ENCODE measurements around the gene APRT.

DNA sequence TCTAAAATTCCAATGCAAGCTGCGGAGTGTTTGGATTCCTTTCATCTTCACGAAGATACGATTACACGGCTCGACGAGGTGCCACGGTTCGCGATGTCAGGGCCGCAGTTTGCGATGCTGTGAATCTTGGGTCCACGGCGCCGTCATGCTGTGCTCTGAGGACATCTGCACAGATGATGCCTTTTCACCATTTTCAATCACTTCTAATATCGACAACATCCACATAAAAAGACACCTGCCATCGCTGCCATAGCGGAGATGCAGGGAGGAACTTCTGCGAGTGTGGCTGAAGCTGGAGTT is 6.8 kb upstream of the APRT start:
- TF ChIP-seq, protein P1, sequence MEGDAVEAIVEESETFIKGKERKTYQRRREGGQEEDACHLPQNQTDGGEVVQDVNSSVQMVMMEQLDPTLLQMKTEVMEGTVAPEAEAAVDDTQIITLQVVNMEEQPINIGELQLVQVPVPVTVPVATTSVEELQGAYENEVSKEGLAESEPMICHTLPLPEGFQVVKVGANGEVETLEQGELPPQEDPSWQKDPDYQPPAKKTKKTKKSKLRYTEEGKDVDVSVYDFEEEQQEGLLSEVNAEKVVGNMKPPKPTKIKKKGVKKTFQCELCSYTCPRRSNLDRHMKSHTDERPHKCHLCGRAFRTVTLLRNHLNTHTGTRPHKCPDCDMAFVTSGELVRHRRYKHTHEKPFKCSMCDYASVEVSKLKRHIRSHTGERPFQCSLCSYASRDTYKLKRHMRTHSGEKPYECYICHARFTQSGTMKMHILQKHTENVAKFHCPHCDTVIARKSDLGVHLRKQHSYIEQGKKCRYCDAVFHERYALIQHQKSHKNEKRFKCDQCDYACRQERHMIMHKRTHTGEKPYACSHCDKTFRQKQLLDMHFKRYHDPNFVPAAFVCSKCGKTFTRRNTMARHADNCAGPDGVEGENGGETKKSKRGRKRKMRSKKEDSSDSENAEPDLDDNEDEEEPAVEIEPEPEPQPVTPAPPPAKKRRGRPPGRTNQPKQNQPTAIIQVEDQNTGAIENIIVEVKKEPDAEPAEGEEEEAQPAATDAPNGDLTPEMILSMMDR (IDR thresholded peaks at IDR 0.05; ENCODE audit: insufficient read depth, low read length): no peak
- TF ChIP-seq, protein P2, sequence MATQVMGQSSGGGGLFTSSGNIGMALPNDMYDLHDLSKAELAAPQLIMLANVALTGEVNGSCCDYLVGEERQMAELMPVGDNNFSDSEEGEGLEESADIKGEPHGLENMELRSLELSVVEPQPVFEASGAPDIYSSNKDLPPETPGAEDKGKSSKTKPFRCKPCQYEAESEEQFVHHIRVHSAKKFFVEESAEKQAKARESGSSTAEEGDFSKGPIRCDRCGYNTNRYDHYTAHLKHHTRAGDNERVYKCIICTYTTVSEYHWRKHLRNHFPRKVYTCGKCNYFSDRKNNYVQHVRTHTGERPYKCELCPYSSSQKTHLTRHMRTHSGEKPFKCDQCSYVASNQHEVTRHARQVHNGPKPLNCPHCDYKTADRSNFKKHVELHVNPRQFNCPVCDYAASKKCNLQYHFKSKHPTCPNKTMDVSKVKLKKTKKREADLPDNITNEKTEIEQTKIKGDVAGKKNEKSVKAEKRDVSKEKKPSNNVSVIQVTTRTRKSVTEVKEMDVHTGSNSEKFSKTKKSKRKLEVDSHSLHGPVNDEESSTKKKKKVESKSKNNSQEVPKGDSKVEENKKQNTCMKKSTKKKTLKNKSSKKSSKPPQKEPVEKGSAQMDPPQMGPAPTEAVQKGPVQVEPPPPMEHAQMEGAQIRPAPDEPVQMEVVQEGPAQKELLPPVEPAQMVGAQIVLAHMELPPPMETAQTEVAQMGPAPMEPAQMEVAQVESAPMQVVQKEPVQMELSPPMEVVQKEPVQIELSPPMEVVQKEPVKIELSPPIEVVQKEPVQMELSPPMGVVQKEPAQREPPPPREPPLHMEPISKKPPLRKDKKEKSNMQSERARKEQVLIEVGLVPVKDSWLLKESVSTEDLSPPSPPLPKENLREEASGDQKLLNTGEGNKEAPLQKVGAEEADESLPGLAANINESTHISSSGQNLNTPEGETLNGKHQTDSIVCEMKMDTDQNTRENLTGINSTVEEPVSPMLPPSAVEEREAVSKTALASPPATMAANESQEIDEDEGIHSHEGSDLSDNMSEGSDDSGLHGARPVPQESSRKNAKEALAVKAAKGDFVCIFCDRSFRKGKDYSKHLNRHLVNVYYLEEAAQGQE (IDR thresholded peaks at IDR 0.05; ENCODE audit: insufficient replicate concordance, low read depth): no peak
- TF ChIP-seq POLR2AphosphoS5 (IDR thresholded peaks at IDR 0.05; ENCODE audit: low read depth): no peak; the same call in 1 of the 2 replicates
